A549 (cell line): ENCODE data around the gene LANCL2. TPM values are rescaled to one million over a fixed set of nuclear protein-coding genes. Genes with fewer than 3 reads are reported as not detected.
"Not testable (repeated sequence)": the region's sequence is repeated elsewhere in the genome, so short reads cannot be mapped to it uniquely, and the experiment has no call there.

Source experiments
- ATAC-seq, 2 experiments: fragments of 200-7000 bp in 1 of 2; fragments of >200 bp in 1 of 2; cut with Nextera tagmentation in 1 of 2; cut with Tn5 transposase in 1 of 2; 3 replicates each; pipeline versions ENCODE4 v1.8.0 to v1.9.1; 2018 to 2020; ENCODE audit warnings: mild to moderate bottlenecking in 1 of 2, moderate library complexity in 1 of 2
- CTCF ChIA-PET: fragments of 300-600 bp; sonication (Branson Sonifier 250); formaldehyde crosslinking; extraction: SDS; loops from one replicate; lab custom pipeline; 2021; ENCODE audit warnings: antibody characterized with exemption, inconsistent platforms; lab: Yijun Ruan, JAX
- POLR2A ChIA-PET: fragments of 350-600 bp; formaldehyde crosslinking; extraction: SDS; loops from one replicate; lab custom pipeline; 2021; ENCODE audit warnings: antibody characterized with exemption, inconsistent platforms; lab: Yijun Ruan, JAX
- DNase-seq, 2 experiments: peaks; one replicate each; pipeline versions ENCODE4 v3.0.0 to v3.0.0-alpha.2; 2011 to 2016; ENCODE audit warnings: low read depth in 1 of 2, low spot score in 1 of 2
- FAIRE-seq: peaks from 2 replicates; lab custom pipeline; 2011; peaks lifted over from hg19 to GRCh38; lab: Jason Lieb, UNC
- H3K27ac ChIP-seq, 2 experiments: fragments of >200 bp; sonication (Bioruptor Twin); formaldehyde crosslinking; 3 replicates each; pipeline ENCODE4 v1.5.1; 2016 to 2017
- H3K4me1 ChIP-seq: fragments of >200 bp; sonication (Bioruptor Twin); formaldehyde crosslinking; 3 replicates; pipeline ENCODE4 v1.6.1; 2016
- H3K4me2 ChIP-seq: fragments of >200 bp; sonication (Bioruptor Twin); formaldehyde crosslinking; 3 replicates; pipeline ENCODE4 v1.6.1; 2016
- H3K4me3 ChIP-seq: fragments of >200 bp; sonication (Bioruptor Twin); formaldehyde crosslinking; 3 replicates; pipeline ENCODE4 v1.5.1; 2016
- H3K9me3 ChIP-seq: fragments of >200 bp; sonication (Bioruptor Twin); formaldehyde crosslinking; 3 replicates; pipeline ENCODE4 v1.6.1; 2016
- BHLHE40 ChIP-seq: IDR thresholded peaks from 2 replicates; pipeline ENCODE4 v1.6.1; 2012; ENCODE audit warnings: low read depth, low read length, inconsistent platforms
- CEBPB ChIP-seq, 2 experiments: fragments of >200 bp in 1 of 2; sonication (Bioruptor Twin) in 1 of 2; formaldehyde crosslinking in 1 of 2; IDR thresholded peaks; 2 replicates each; pipeline ENCODE4 v1.6.1; 2012 to 2016
- CTCF ChIP-seq: fragments of >200 bp; sonication (Bioruptor Twin); formaldehyde crosslinking; IDR thresholded peaks from 3 replicates; pipeline ENCODE4 v1.5.1; 2016
- E2F6 ChIP-seq: IDR thresholded peaks from 2 replicates; pipeline ENCODE4 v1.6.1; 2012; ENCODE audit warnings: low read depth, borderline replicate concordance
- EHF ChIP-seq: fragments of 250-450 bp; sonication (Bioruptor Pico); IDR thresholded peaks from 2 replicates; pipeline ENCODE4 v1.5.0; 2020; ENCODE audit warnings: mild to moderate bottlenecking
- EHMT2 ChIP-seq: fragments of 200-600 bp; sonication (generic); IDR thresholded peaks from 2 replicates; pipeline ENCODE4 v1.6.1; 2016; ENCODE audit warnings: antibody characterized with exemption, low read depth, mild to moderate bottlenecking, moderate library complexity
- FOXS1 ChIP-seq: fragments of 250-450 bp; sonication (Bioruptor Pico); IDR thresholded peaks from 2 replicates; pipeline ENCODE4 v1.5.0; 2020; ENCODE audit warnings: mild to moderate bottlenecking, moderate library complexity
- HEYL ChIP-seq: fragments of 250-450 bp; sonication (Bioruptor Pico); IDR thresholded peaks from 2 replicates; pipeline ENCODE4 v1.8.0; 2021; ENCODE audit warnings: mild to moderate bottlenecking, moderate library complexity
- HOXA7 ChIP-seq: fragments of 250-450 bp; sonication (Bioruptor Pico); IDR thresholded peaks from 2 replicates; pipeline ENCODE4 v1.5.0; 2020; ENCODE audit warnings: mild to moderate bottlenecking, moderate library complexity
- HOXB13 ChIP-seq: fragments of 250-450 bp; sonication (Bioruptor Pico); IDR thresholded peaks from 2 replicates; pipeline ENCODE4 v1.5.0; 2020; ENCODE audit warnings: low read depth, mild to moderate bottlenecking, moderate library complexity
- PHF8 ChIP-seq: fragments of 200-600 bp; sonication (generic); IDR thresholded peaks from 2 replicates; pipeline ENCODE4 v1.6.1; 2016; ENCODE audit warnings: low read depth, mild to moderate bottlenecking, antibody characterized with exemption, moderate library complexity, borderline replicate concordance
- RAD21 ChIP-seq, 2 experiments: fragments of >200 bp in 1 of 2; sonication (Bioruptor Twin) in 1 of 2; formaldehyde crosslinking in 1 of 2; IDR thresholded peaks in 1 of 2; conservative IDR thresholded peaks in 1 of 2; 2 replicates in 1 of 2; 3 replicates in 1 of 2; pipeline ENCODE4 v1.6.1; 2012 to 2018; ENCODE audit warnings: inconsistent platforms in 1 of 2
- RCOR1 ChIP-seq: fragments of 150-350 bp; IDR thresholded peaks from 2 replicates; pipeline ENCODE4 v1.6.1; 2014; ENCODE audit warnings: antibody characterized with exemption, low read length, low read depth
- RNF2 ChIP-seq: fragments of 200-600 bp; sonication (generic); IDR thresholded peaks from 2 replicates; pipeline ENCODE4 v1.6.1; 2016; ENCODE audit warnings: low read depth, mild to moderate bottlenecking, antibody characterized with exemption, moderate library complexity, borderline replicate concordance
- SMC3 ChIP-seq: fragments of >200 bp; sonication (Bioruptor Twin); formaldehyde crosslinking; IDR thresholded peaks from 3 replicates; pipeline ENCODE4 v1.6.1; 2018; ENCODE audit warnings: inconsistent platforms
- SREBF2 ChIP-seq: fragments of 450-650 bp; IDR thresholded peaks from 2 replicates; pipeline ENCODE4 v1.6.1; 2014; ENCODE audit warnings: mild to moderate bottlenecking, moderate library complexity
- TP53 ChIP-seq: fragments of 250-450 bp; sonication (Bioruptor Pico); IDR thresholded peaks from 2 replicates; pipeline ENCODE4 v1.5.0; 2021; ENCODE audit warnings: mild to moderate bottlenecking, moderate library complexity
- ZC3H11A ChIP-seq: fragments of 450-650 bp; IDR thresholded peaks from 2 replicates; pipeline ENCODE4 v1.6.1; 2014; ENCODE audit warnings: antibody characterized with exemption, mild to moderate bottlenecking
- ZFP36 ChIP-seq: fragments of 450-650 bp; IDR thresholded peaks from 2 replicates; pipeline ENCODE4 v1.6.1; 2014; ENCODE audit warnings: borderline replicate concordance; ENCODE audit not compliant: partially characterized antibody
- ZNF302 ChIP-seq: fragments of 250-450 bp; sonication (Bioruptor Pico); IDR thresholded peaks from 2 replicates; pipeline ENCODE4 v1.9.0; 2021; ENCODE audit warnings: inconsistent platforms, mild to moderate bottlenecking, moderate library complexity
- WGBS: methylation state at CpG from one replicate; pipeline ENCODE4 v1.1.6; 2017; ENCODE audit errors: missing lambda C conversion rate; 5-methylcytosine and 5-hydroxymethylcytosine counted together
- polyA plus RNA-seq, 4 experiments: library from polyadenylated mRNA; depleted of rRNA in 3 of 4; stranded (reverse); fragments of >200 nt; fragmentation: RNase III in 1 of 4; extraction: RNeasy Plus Mini Kit Qiagen cat#74134 plus additional on column Dnase treatment in 1 of 4; gene quantifications; 2 replicates in 3 of 4; 3 replicates in 1 of 4; pipeline ENCODE4 v1.2.3, GENCODE V29; 2011 to 2017

LANCL2 gene
- polyA plus RNA-seq, 2 of the 4 experiments (the other 2 are of a cell fraction): 8.0 to 12.4 TPM

GRCh38 chr7:55472406-55472805, 107.3 kb downstream of the LANCL2 start:
- H3K4me2 ChIP-seq, H3K4me3 ChIP-seq, POLR2A ChIA-PET, H3K27ac ChIP-seq, CTCF ChIA-PET, DNase-seq, H3K9me3 ChIP-seq, H3K4me1 ChIP-seq, ATAC-seq: not testable (repeated sequence)
- FAIRE-seq: peak; percentile 89
- 87% methylated on average over 3 of the region's 14 CpGs for WGBS

DNA sequence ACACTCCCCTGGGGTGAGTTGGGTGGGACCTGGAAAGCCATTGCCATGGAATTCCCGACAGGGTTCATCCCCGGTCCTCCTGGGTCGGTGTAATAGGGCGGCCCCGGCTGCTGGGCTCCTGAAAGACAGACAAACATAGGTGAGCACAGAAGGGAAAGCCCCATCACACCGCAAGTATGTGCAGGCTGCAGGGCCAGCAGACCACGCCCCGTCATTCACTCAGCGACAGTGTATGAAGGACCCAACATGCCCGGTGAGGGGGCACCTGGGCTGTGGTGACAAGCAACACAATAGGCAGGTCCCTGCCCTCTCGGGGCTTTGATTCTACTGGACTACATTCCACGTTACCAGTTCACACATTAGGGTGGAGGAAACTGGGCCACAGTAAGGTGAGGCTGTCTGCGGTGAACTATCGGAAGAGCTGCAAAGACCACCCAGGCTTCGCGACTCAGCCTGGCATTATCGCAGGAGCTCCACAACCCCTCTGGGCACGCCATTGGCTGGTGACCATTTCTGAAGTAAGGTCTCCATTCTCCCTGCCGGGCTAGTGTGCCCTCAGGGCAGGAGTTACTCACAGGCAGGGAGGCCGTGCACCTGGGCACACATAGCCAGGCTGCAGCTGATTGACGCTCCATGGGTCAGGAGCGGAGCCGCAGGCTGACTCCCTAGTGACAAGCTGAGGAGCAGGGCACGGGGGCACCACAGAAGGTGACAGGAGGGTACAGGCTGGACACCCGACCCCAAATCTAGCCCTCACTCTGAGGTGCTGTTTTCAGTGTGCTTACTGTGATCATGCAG, 108.0 kb downstream of the LANCL2 start:
- H3K27ac ChIP-seq: no peak overlapping the region
- FAIRE-seq: no peak
- TF ChIP-seq ZFP36 (no peak), CEBPB (IDR thresholded peaks at IDR 0.05) (no peak), SMC3 (no peak), FOXS1 (CRISPR knock-in tag) (no peak), BHLHE40 (no peak), RAD21 (conservative IDR thresholded peaks at IDR 0.05 in 1 of 2, IDR thresholded peaks at IDR 0.05 in 1 of 2) (no peak), CTCF (no peak), SREBF2 (no peak), HEYL (CRISPR knock-in tag) (no peak), HOXA7 (CRISPR knock-in tag) (no peak), TP53 (CRISPR knock-in tag) (no peak), E2F6 (no peak), EHMT2 (no peak), HOXB13 (CRISPR knock-in tag) (no peak), ZNF302 (CRISPR knock-in tag) (no peak), PHF8 (no peak)
- TF ChIP-seq, all 56 proteins: peak for 0
- Histone ChIP-seq H3K4me3 (no peak overlapping the region), H3K9me3 (no peaks in the 10 kb centered on the region), H3K4me1 (no peaks in the 10 kb centered on the region), H3K4me2 (no peak overlapping the region)
- ChIA-PET CTCF (no interaction called here), POLR2A (no interaction called here)
- ATAC-seq: no peak
- WGBS: 89% methylated on average over 18 of the region's 25 CpGs
- DNase-seq: no peak

DNA sequence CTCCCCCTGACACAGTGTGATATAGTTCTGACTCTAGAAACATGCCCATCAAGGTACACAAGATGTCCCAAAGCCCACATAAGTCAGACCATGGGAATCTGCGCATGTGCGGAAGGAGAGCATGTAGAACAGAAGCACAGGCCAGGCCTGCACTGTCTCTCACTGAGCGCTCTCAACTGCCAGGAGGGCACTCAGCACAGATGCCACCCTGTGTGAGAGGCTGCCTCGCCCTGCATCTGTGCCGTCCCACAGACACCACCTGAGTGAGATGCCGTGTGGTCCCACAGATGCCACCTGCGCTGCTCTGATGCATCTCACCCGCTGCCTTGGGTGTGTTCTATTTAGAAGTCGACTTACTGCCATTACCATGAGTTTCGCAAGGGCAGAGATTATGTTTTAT, 108.8 kb downstream of the LANCL2 start:
- FAIRE-seq: no peak
- CTCF ChIA-PET: interaction anchor here (1.5 kb wide), 1 partner anchor 12 kb away, joined by 3 read pairs; no protein-coding TSS in a partner anchor

More for the DNA sequence above, 108.8 kb downstream of the LANCL2 start:
- ATAC-seq (no peak), DNase-seq (no peak)
- WGBS: 93% methylated on average over 10 of the region's 10 CpGs
- no peaks in the 10 kb centered on the region for H3K4me1 ChIP-seq
- no peak for TF ChIP-seq EHF (CRISPR knock-in tag)
- TF ChIP-seq HOXA7 (CRISPR knock-in tag): no peak
- no peak for TF ChIP-seq ZFP36
- TF ChIP-seq ZC3H11A: no peak
- TF ChIP-seq RNF2: no peak
- TF ChIP-seq RCOR1: no peak
- no peak for TF ChIP-seq BHLHE40
- no peaks in the 10 kb centered on the region for H3K9me3 ChIP-seq
- no peak overlapping the region for H3K4me2 ChIP-seq
- POLR2A ChIA-PET: no interaction called here
- no peak overlapping the region for H3K4me3 ChIP-seq
- H3K27ac ChIP-seq: no peak overlapping the region
